MM.1S (cell line): ENCODE data around the gene BTBD9.

Experiments used
- CTCF ChIP-seq: fragments of 300-600 bp; sonication (generic); IDR thresholded peaks from 2 replicates; pipeline ENCODE4 v1.5.1; 2016; ENCODE audit warnings: antibody characterized with exemption, low read length, mixed read lengths
- EZH2 ChIP-seq: fragments of 300-600 bp; sonication (generic); optimal IDR thresholded peaks from 2 replicates; pipeline ENCODE3; 2017; ENCODE audit warnings: low read depth, mild to moderate bottlenecking, antibody characterized with exemption, low read length, mixed read lengths
- EZH2phosphoT487 ChIP-seq: fragments of 300-600 bp; sonication (generic); IDR thresholded peaks from 2 replicates; pipeline ENCODE4 v1.6.1; 2018; ENCODE audit warnings: antibody characterized with exemption, low read length

- TF ChIP-seq EZH2: no peak
- TF ChIP-seq CTCF: no peak
- TF ChIP-seq EZH2phosphoT487: no peak
These were observed 27.4 kb downstream of the BTBD9 start for GRCh38 chr6:38612143-38612965.
